ENCODE measurements around the gene ARHGAP19. TPM values are rescaled to one million over a fixed set of nuclear protein-coding genes. Genes with fewer than 3 reads are reported as not detected.

Gene ARHGAP19
- total RNA-seq, 1 experiment from 2014 or later = 32.3 TPM

DNA sequence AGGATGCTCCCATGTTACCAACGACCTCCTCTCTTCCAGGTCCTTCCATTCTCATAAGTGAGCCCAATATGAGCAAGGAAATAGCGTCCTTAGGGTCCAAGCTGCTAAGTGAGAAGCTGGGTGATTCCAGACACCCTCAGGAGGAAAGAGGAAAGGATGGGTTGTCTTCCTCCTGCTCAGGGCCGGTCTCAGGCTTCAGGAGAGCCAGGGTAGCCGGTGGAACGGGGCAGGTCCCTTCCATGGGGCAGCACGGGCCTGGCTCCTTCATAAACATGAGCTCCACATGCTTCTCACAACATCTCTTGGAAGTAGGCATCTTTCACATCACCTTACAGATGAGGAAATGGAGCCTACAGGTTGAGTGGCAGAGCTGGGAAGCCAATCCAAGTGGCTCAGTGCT, 119.4 kb downstream of the ARHGAP19 start:
- Histone ChIP-seq H3K4me1 (no peaks in the 10 kb centered on the region), H3K36me3 (no peaks in the 10 kb centered on the region), H3K27ac (no peak overlapping the region), H3K9me3 (replicated peaks) (no peaks in the 10 kb centered on the region), H3K4me3 (no peak overlapping the region), H3K27me3 (no peaks in the 10 kb centered on the region)
- no peak for DNase-seq

Other genes with a start within 250 kb of the ARHGAP19 start
- 0.03 and 0.04 TPM in 2 replicates for gene SLIT1, start 106.7 kb downstream of the ARHGAP19 start, total RNA-seq (2014; rRNA removed; shearing (Covaris generic))
- gene FRAT1, start 26.6 kb upstream of the ARHGAP19 start, total RNA-seq (2014; rRNA removed; shearing (Covaris generic)) = 2.1 and 2.7 TPM in 2 replicates
- 17.8 and 21.6 TPM in 2 replicates for gene FRAT2, start 42.1 kb upstream of the ARHGAP19 start, total RNA-seq (2014; rRNA removed; shearing (Covaris generic))
- gene RRP12, start 108.7 kb upstream of the ARHGAP19 start, total RNA-seq (2014; rRNA removed; shearing (Covaris generic)) = 24.2 and 26.8 TPM in 2 replicates
- gene PGAM1, start 133.6 kb upstream of the ARHGAP19 start, total RNA-seq (2014; rRNA removed; shearing (Covaris generic)) = 515 and 519 TPM in 2 replicates
- gene EXOSC1, start 153.4 kb upstream of the ARHGAP19 start, total RNA-seq (2014; rRNA removed; shearing (Covaris generic)) = 46.9 and 51.4 TPM in 2 replicates
- gene ZDHHC16, start 153.5 kb upstream of the ARHGAP19 start, total RNA-seq (2014; rRNA removed; shearing (Covaris generic)) = 50.4 and 53.3 TPM in 2 replicates
- gene MMS19, start 205.8 kb upstream of the ARHGAP19 start, total RNA-seq (2014; rRNA removed; shearing (Covaris generic)) = 77.3 and 83.7 TPM in 2 replicates
- gene UBTD1, start 206.3 kb upstream of the ARHGAP19 start, total RNA-seq (2014; rRNA removed; shearing (Covaris generic)) = 13.9 and 14.3 TPM in 2 replicates